ENCODE data around the gene APLP1. TPM values are rescaled to one million over a fixed set of nuclear protein-coding genes. Genes with fewer than 3 reads are reported as not detected.

APLP1 gene
- polyA plus RNA-seq, 1 donor (not counting 4 experiments of a cell fraction or from before 2014, with no cell fraction given) = 0.50 TPM

DNA sequence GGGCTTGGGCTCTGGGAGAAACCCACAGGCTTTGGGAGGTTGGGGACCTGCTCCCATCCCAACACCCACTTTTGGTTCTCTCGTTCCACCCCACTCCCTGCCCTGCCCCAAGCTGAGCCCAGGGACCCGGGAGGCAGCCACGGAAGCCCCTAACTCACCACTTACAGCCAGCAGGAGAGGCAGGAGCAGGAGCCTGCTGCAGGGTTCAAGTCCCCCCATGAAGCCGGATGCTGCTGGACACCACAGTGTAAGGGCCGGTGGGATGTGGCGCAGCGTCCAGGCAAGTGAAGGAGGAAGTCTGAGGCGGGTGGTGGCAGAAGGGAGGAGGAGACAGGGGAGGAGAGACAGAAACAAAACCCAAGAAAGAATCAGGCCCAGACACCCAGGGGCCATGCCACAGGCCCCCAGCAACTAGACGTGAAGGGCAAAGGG lies 39.7 kb downstream of the APLP1 start, which contains the start of gene TYROBP:
Gene TYROBP, minus strand, starts transcription at position 286 of the 432 bp plus-strand sequence. Its CDS starts 67 bp downstream, at position 219.
- H3K9ac ChIP-seq (ENCODE audit: control insufficient read depth, extremely low read depth, insufficient read depth, low read length) = no peak within 1 kb of the TSS
- no peaks in the 10 kb centered on the region for H4K20me1 ChIP-seq (ENCODE audit: control insufficient read depth, extremely low read depth, insufficient read depth, low read length)
- H3K79me2 ChIP-seq (ENCODE audit: control insufficient read depth, insufficient read depth, low read length) = no peaks in the 10 kb centered on the region
- no peaks in the 10 kb centered on the region for H3K36me3 ChIP-seq (ENCODE audit: control insufficient read depth in 2 of 2, extremely low read depth in 1 of 2, insufficient read depth in 2 of 2, low read length in 2 of 2)
- H2AFZ ChIP-seq (ENCODE audit: control insufficient read depth, low read length) = no peak within 1 kb of the TSS
- H3K4me1 ChIP-seq (ENCODE audit: control insufficient read depth, extremely low read depth, insufficient read depth, low read length) = peaks cover 8% of the 10 kb centered on the region
- no peak within 1 kb of the TSS for H3K4me2 ChIP-seq (ENCODE audit: control insufficient read depth, extremely low read depth, insufficient read depth, low read depth, low read length)
- no peak within 1 kb of the TSS for H3K27ac ChIP-seq (ENCODE audit: control insufficient read depth, insufficient read depth, low read length)
- no peak within 1 kb of the TSS for H3K4me3 ChIP-seq (ENCODE audit: control insufficient read depth in 2 of 3, extremely low read depth in 1 of 3, insufficient read depth in 2 of 3, low read depth in 1 of 3, low read length in 3 of 3)
- no peak for FAIRE-seq
- no peaks in the 10 kb centered on the region for H3K27me3 ChIP-seq (ENCODE audit: control insufficient read depth, extremely low read depth, insufficient read depth, low read length)
- no peaks in the 10 kb centered on the region for H3K9me3 ChIP-seq (ENCODE audit: control insufficient read depth, low read depth, low read length)
- TF ChIP-seq, protein P1, sequence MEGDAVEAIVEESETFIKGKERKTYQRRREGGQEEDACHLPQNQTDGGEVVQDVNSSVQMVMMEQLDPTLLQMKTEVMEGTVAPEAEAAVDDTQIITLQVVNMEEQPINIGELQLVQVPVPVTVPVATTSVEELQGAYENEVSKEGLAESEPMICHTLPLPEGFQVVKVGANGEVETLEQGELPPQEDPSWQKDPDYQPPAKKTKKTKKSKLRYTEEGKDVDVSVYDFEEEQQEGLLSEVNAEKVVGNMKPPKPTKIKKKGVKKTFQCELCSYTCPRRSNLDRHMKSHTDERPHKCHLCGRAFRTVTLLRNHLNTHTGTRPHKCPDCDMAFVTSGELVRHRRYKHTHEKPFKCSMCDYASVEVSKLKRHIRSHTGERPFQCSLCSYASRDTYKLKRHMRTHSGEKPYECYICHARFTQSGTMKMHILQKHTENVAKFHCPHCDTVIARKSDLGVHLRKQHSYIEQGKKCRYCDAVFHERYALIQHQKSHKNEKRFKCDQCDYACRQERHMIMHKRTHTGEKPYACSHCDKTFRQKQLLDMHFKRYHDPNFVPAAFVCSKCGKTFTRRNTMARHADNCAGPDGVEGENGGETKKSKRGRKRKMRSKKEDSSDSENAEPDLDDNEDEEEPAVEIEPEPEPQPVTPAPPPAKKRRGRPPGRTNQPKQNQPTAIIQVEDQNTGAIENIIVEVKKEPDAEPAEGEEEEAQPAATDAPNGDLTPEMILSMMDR (optimal IDR thresholded peaks at IDR 0.05 in 1 of 3, IDR thresholded peaks at IDR 0.05 in 1 of 3, conservative IDR thresholded peaks at IDR 0.05 in 1 of 3; ENCODE audit: extremely low read depth in 1 of 3, insufficient read depth in 2 of 3, low read length in 3 of 3) = no peak
- no peak for TF ChIP-seq EZH2 (IDR thresholded peaks at IDR 0.05; ENCODE audit: low read length)
- H3K9me1 ChIP-seq (ENCODE audit: control insufficient read depth, extremely low read depth, insufficient read depth, low read length) = no peaks in the 10 kb centered on the region
- dilution Hi-C loops (cut with MboI; ENCODE audit: extremely low pct_ligation_motif_present, low sequenced_read_pairs) = no loop called here
- no peak for DNase-seq (ENCODE audit: low read depth, low spot score)

DNA sequence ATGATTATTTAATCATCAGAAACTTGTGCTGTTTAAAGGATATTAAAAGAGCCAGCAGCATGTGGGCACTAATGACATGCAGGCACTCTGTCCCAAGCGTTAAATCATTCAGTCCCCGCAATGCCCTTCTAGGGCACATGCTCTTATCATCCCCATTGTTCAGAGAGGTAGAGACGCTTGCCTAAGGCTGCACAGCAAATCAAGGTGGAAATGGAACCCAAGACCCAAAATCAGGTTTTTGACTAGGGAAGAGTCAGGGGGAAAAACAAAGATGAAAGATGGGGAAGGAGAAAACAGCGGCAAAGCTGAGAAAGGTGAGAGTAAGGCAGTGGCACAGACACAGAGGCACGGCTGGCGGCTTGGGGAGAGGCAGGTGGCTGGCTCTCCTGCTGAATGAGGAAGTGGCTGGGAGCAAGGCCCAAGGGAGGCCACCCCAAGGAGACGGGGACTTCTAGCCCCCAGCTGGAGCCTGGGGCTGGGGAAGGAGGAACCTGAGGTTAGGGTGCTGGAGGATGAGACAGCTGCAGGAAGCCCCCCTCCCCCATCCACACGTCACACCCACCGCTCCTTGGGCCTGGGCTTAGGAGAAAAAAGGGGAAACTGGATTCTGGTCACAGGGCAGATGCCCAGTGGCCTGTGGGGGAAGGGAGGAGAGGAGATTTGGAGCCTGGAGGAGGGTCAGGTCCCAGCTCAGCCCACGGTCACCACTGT lies 40.8 kb downstream of the APLP1 start:
- no peak overlapping the region for H3K9ac ChIP-seq (ENCODE audit: control insufficient read depth, extremely low read depth, insufficient read depth, low read length)
- H3K9me1 ChIP-seq (ENCODE audit: control insufficient read depth, extremely low read depth, insufficient read depth, low read length) = no peaks in the 10 kb centered on the region
- DNase-seq (ENCODE audit: low read depth, low spot score) (no peak), FAIRE-seq (no peak)
- no peak overlapping the region for H3K4me3 ChIP-seq (ENCODE audit: control insufficient read depth in 2 of 3, extremely low read depth in 1 of 3, insufficient read depth in 2 of 3, low read depth in 1 of 3, low read length in 3 of 3)
- dilution Hi-C loops (cut with MboI; ENCODE audit: extremely low pct_ligation_motif_present, low sequenced_read_pairs) = no loop called here
- no peaks in the 10 kb centered on the region for H3K79me2 ChIP-seq (ENCODE audit: control insufficient read depth, insufficient read depth, low read length)
- no peaks in the 10 kb centered on the region for H3K4me1 ChIP-seq (ENCODE audit: control insufficient read depth, extremely low read depth, insufficient read depth, low read length)
- H3K27ac ChIP-seq (ENCODE audit: control insufficient read depth, insufficient read depth, low read length) = no peak overlapping the region
- no peak overlapping the region for H3K4me2 ChIP-seq (ENCODE audit: control insufficient read depth, extremely low read depth, insufficient read depth, low read depth, low read length)
- no peaks in the 10 kb centered on the region for H3K27me3 ChIP-seq (ENCODE audit: control insufficient read depth, extremely low read depth, insufficient read depth, low read length)
- H3K9me3 ChIP-seq (ENCODE audit: control insufficient read depth, low read depth, low read length) = no peaks in the 10 kb centered on the region
- H2AFZ ChIP-seq (ENCODE audit: control insufficient read depth, low read length) = no peak overlapping the region
- no peak for TF ChIP-seq EZH2 (IDR thresholded peaks at IDR 0.05; ENCODE audit: low read length)
- TF ChIP-seq, protein P1 (optimal IDR thresholded peaks at IDR 0.05 in 1 of 3, IDR thresholded peaks at IDR 0.05 in 1 of 3, conservative IDR thresholded peaks at IDR 0.05 in 1 of 3; ENCODE audit: extremely low read depth in 1 of 3, insufficient read depth in 2 of 3, low read length in 3 of 3) = no peak
- H4K20me1 ChIP-seq (ENCODE audit: control insufficient read depth, extremely low read depth, insufficient read depth, low read length) = no peaks in the 10 kb centered on the region
- H3K36me3 ChIP-seq (ENCODE audit: control insufficient read depth in 2 of 2, extremely low read depth in 1 of 2, insufficient read depth in 2 of 2, low read length in 2 of 2) = no peaks in the 10 kb centered on the region

Measured in keratinocyte (primary cell).